ENCODE measurements around the gene PIGO.

PIGO gene

DNA sequence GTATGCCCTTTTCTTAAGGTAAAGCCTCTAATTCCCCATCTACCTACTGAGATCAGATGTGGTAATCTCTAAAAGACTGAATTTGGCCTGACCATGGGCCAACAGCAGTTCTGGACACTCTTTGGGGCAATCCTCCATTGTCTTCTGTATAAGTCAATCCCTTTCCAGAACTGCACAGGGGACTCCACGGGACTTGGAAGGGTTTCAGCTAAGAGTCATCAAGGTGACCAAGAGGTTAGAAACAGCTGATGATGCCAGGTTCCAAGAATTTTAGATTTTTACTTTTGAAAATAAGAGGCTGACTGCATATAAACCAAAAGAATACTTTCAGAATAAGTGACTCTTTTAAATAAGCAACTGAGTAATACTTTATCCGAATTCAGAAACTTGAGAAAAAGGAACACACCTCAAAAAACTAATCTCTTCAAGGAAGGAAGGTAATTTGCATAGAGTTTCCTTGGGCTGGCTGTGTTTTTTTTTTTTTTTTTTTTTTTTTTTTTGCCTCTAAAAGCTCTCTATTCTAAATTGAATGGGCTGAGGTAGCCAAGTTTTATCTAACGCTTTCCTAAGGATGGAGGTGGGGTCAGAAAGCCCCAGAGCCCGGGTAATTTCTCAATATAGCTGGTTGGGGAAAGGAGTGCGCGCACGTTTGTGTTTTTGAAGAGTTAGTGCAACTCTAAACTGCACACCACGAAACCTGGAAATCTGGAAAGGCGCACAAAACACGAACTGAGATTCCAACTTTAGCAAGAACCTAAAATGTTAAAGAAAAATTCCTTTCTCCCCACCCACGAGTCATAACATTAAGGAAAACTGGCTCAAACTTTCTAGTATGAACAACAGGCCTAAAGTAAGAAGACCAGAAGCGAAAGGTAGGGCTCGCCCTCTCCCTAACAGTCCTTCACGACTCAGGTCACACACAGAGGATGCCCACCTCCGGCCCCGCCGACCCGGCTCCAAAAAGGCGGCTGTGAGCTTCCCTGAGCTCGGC, 25.3 kb downstream of the PIGO start:
- no peak for DNase-seq

DNA sequence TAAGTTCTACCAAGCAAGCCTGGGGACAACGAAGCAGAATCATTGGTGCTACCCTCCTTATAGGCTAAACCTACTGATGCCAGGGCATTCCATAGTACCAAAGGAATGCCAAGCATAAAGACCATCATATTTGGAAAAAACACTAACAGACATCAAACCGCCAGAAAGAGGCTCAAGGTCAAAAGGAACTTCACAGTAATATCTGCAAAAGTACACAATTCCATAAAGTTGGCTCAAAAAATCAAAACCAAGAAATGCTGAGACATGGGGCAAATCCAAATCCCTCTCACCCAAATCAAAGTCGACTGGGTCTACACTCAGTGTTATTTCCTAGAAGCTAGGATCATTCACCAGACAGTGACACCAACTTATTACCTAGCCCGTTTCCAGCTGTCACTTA, 27.4 kb downstream of the PIGO start:
- DNase-seq = no peak

DNA sequence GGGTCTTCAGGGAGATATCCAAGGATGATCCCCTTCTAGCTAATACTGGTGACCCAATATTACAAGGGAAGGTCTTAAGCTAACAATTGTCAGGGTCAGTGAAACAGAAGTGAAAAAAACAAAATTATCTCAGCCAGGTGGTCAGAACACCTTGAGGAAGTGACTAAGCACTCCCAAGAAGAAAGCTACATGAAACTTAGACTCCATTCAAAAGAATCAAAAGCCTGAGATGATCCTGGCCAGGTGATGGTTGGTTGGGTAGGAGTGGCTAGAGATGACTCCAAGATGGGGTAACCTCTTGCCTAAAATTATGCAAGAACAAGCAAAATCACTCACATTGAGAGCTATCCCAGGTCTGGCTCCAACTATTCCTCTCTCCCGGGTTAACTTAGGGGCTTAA, 29.3 kb downstream of the PIGO start:
- DNase-seq = no peak

DNA sequence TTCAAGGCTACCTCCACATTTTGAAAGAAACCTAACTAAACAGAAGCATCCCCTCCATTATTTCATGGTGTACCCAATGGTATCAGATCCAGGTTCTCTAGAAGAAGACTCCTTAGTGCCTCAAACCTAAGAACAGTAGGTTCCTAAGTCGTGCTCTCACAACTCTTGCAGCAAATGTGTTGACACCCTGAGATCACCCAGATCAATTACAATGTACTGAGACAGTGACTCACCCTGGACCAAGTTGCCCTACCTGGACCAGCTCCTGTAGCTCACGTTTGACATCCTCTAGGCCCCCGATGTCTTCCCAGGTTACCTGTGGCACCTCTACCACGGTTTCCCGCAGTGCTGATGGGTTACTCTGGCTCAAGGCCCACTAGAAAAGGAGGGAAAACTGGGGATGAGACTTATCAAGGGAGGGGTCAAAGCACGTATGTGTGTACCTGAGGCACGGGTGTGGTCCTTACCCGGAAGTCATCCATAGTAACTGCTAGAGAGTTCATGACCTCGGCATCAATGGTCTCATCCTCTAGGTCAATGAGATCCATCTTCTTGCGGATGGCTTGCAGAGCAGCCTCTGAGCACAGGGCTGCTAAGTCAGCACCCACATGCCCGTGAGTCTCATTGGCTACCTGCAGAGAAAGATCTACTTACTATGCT, 35.7 kb downstream of the PIGO start:
- no peak for DNase-seq

DNA sequence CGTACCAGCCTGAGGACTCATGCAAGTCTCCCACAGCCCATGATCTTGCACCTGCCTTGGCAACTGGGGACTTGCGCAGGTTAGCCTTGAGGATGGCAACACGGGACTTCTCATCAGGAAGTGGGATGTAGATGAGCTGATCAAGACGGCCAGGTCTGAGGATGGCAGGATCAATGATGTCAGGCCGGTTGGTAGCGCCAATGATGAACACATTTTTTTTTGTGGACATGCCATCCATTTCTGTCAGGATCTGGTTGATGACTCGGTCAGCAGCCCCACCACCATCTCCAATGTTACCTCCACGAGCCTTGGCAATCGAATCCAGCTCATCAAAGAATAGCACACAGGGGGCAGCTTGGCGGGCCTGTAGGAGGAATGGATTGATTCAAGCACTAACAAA, 37.0 kb downstream of the PIGO start:
- DNase-seq = no peak

DNA sequence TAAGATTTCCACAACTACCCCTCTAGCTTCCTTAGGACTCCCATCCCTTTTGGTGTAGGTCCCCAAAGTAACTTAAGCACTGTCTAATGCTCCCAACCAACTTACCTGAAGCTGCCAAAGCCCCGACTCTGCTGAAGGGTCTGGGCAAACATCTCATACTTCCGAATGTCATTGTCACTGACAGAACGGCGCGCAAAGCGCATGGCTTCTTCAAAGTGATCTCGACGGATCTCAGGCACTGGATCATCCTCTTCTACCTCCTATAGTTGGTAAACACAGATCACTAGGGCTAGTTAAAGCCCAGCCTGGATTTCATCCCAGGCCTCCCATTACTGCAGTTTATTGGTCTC, 39.1 kb downstream of the PIGO start:
- DNase-seq = no peak

DNA sequence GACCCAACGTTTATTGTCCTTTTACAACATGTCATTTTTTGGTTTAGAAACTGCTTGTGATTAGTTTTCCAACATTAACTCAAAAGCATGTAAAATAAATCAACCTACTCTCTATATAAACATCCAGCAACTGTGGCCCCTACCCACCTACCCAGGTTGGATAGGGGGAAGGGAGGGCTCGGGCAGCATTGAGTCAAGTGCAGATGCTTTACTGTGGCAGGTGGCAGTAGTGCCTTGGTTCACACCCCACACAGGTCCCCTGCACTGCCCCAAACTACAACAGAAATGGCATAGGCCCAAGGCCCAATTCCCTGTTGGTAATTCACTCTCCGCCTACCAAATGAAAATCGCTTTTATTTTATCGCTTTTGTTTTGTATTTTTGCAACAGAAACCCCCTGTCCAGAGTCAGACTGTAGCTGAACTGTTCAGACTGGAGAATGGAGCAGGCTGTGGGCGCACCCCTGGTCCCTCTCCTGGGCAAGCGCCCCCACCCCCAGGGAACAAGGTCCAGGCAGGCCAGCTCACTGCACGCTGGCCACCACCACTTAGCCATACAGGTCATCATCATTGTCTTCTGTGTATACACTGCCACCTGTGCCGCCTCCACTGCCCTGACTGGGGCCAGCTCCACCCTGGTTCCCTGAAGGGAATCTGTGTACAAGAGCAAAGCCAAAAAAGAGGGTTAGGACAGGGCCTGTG, 39.7 kb downstream of the PIGO start:
- DNase-seq = no peak

DNA sequence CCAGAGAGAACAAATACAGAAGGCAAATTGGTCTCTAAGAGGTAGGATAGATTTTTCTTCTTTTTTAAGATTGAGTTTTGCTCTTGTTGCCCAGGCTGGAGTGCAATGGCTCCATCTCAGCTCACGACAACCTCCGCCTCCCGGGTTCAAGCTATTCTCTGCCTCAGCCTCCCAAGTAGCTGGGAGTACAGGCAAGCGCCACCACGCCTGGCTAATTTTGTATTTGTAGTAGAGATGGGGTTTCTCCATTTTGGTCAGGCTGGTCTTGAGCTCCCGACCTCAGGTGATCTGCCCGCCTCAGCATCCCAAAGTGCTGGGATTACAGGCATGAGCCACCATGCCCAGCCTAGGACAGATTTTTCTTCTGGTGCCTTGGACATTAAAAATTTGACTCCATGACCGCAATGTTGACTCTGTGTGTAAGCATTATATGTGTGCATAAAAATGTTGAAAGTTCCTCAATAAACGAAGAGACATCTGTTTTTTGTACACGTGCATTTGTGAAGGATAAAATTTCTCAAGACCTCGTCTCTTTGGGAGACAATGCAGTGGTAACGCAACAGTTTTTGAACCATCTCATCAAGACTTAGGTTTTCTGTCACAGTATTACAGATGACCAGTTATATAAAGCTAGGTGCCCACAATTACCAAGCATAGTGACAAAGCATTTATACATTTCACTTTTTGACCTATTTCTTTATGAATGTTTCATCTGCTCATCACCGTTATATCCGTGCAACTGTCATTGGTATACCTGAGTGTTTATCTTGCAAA, 41.3 kb downstream of the PIGO start:
- DNase-seq = no peak

DNA sequence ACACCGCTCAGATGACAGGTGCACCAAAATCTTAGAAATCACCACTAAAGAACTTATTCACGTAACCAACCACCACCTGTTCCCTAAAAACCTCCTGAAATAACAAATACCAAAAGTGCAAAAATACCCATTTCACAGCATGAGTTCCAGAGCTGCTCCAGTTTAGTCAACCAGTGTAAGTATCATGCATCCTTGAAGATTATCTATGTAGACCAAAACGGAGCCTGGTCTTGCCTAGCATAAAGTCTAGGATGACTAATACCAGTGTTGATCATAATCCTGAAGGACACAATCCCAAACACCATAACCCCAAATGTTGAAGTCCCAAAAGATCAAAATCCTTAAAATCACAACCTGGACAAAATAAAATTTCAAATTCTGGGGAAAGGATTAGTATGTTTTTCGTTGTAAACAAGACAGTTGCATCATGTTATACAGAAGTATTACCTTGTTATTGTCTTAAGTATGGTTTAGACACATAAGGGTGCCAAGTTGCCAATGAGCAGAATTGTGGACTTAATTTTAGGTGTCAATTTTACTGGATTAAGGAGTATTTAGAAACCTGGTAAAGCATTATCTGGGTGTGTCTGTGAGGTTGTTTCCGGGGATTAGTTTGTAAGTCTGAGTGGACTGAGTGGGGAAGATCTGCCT, 42.1 kb downstream of the PIGO start:
- DNase-seq = no peak

DNA sequence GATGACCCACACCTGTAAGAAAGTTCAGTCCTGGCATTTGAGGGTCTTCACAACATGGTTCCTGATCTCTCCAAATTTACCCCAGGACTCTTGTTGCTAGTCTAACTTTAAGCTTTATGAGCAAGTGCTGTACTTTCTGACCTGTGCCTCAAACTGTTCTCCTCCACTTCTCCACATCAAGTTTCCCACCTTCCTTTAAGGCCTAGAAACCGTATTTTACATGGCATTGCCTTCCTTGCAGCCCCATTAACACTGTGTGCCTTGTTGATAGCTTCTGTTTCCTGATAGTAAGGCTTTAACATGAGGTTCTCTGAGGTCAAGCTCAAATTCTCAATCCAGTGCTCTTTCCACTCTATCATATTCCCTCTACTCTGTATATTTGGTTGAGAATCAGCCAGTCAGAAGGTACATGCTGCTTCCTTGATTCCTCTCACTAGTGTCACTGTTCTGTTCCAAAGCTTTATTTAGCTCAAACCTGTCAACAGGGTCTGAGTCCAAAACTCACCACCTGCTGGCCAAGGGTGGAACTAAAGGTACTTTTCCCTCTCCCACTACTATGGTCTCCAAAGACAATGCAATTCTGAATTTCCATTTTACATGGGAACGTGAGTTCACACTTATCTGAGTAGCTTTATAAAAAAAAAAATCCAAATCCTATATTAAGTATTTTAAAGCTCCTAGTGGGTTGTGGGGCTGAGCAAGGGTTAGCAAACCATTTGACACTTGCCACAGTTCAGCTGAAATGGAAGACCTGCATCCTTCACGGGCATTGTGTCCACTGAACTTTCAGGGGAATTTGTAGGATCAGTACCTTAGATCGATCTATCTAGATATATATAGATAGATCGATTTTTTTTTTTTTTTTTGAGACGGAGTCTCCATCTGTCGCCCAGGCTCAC, 45.1 kb downstream of the PIGO start:
- no peak for DNase-seq

DNA sequence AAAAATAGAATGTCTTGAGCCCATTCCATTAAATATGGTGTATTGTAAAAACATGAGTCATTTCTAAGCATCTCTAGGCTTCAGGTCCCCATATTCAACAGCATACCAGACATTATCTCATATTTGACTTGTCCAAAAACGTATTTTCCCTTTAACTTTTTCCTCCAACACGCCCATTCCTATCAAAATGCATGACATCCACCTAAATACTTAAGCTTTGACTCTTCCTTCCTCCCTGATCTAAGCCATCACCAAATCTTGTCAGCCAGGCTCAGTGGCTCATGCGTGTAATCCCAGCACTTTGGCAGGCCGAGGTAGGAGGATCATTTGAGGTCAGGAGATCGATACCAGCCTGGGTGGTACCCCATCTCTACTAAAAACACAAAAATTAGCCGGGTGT, 47.9 kb downstream of the PIGO start:
- no peak for DNase-seq

DNA sequence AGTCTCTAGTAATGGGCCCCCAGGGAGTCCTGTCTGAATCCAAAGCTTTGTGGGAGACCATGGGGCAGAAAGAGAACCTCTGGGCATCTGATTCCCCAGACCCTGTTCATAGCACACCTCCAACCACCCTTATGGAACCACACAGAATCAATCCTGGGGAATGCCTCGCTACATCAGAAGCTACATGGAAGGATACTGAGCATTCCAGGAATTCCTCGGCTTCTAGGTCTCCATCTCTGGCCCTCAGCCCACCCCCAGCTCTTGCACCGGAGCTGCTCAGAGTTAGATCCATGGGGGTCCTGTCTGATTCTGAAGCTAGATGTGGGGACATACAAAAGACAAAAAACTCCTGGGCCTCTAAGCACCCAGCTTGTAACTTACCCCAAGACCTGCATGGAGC, 52.3 kb downstream of the PIGO start:
- no peak for DNase-seq

DNA sequence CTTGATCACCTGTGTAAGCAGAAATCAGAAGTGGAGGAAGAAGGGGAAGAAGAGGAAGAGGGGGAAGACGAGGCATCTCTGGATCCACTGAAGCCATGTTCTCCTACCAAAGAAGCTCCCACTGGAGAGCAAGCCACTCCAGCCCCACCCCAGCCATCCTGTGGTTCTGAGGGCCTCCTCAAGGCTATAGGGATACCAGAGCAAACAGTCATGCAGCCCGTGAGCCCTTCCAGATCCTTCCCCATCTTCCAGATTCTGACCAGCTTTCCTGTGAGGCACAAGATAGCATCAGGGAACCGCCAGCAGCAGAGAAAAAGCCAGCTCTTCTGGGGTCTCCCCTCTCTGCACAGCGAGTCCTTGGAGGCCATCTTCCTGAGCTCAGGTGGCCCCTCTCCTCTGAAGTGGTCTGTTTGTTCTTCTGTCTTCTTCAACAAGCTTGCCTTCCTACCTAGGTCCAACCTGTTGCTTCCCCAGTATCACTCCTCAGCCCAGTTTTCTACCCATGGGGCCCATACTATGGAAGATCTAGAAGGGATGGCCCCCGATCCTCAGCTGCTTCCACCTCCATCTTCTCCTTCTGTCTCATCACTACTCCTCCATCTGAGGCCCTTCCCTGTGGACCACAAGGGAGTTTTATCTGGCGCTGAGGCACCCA, 53.4 kb downstream of the PIGO start:
- no peak for DNase-seq

DNA sequence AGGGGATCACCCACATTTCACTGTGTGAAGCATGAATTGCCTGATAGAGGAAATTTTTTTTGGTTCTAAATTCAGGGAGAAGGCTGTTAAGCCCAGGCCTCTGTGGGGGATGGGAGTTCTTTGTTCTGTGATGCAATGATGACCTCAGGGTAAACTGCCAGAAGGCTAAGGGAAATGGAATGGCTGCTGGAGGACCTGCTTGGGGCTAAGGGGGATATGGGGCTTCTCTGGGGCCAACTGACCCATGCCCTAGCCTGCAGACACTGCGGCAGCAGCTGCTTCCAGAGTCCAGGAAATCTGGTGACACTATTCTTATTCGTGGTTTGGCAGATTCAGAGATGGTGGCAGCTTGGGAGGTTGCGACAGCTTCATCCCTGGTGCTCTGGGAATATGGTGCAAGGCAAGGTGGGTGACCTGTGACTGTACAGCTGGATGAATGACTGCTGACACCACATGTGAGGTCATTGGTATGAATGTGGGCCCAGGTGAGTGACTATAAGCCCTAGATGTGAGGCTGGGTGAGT, 54.2 kb downstream of the PIGO start:
- no peak for DNase-seq
